SKM-1 treated with dmso at 0.1 percent for 144 hours (cell line): ENCODE data around the gene SNX21.
A peak's percentile ranks its signal among the peaks of the same experiment; 100 is the strongest.
"Not testable (repeated sequence)": the region's sequence is repeated elsewhere in the genome, so short reads cannot be mapped to it uniquely, and the experiment has no call there.

Source experiments
- DNase-seq: peaks from one replicate; lab custom pipeline; 2025; ENCODE audit not compliant: unreplicated experiment; lab: John Stamatoyannopoulos, UW

The SNX21 gene

DNA sequence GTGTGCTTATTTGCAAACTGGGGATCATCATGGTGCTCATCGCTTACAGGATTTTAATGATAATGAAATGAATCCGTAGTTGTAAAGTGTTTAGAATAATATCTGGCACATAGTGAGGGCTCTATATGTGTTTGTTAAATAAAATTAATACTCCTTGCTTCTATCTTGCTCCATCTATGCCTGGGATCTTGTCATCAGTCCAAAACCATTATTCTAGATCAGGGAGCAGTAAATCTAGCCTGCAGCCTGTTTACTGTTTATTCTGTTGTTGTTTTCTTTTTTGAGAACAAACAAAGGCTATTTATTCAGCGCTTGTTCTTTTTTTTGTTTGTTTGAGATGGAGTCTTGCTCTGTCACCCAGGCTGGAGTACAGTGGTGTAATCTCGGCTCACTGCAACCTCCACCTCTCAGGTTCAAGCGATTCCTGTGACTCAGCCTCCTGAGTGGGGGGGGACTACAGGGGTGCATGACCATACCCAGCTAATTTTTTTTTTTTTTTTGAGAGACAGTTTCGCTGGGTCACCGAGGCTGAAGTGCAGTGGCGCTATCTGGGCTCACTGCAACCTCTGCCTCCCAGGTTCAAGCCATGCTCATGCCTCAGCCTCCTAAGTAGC is 15.5 kb downstream of the SNX21 start:
- no peak for DNase-seq

DNA sequence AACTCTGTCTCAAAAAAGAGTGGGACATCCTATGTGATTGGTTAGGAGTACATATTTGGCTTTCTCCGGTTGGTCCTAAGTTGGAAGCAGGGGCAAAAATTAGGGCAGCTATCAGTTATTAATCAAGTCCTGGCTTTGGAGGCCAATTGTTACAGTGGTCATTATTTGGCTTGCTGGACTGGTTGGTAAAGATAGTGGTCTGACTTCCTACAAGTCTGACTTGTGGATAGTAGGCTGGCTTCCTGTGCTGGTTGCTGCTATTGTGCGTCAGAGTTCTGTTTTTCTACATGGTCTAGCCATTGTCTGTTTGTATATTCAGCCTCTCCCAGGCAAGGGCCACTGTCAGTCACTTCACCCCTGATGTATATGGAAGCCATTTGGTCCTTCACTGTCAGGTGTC is 16.6 kb downstream of the SNX21 start:
- no peak for DNase-seq

DNA sequence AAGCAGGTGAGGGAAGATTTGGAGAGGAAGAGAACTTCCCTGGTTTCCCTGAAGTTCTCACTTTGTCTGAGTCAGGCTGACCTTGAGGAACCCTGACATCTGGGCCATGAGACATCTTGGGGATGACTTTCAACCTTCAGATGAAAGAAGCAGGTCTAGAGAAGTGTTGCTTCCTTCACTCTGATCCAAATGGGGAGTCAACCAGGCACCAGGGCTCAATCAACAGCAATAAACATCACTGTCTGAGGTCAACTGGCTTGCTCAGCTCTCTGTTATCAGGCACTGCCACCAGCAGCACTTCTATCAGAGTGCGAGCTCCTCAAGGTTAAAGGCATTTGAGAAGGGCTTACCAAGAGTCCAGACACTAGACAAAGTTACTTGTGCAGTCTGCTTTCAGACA is 17.3 kb downstream of the SNX21 start:
- DNase-seq = no peak

DNA sequence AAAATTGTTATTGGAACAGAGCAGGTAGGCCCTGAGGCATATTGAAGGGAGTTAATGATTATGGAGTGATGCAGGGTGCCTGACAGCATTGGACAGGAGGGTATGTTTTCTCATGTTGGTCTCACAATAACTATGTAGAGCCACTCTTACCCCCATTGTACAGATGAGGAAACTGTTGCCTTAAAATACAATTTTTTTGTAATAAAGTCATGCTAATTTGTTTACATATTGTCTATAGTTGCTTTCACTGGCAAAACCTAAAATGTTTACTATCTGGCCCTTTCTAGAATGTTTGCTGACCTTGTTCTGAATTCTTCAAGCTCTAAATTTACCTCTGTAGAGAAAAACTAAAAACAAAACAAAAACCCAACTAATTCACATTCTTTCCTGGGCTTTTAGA is 17.9 kb downstream of the SNX21 start:
- DNase-seq = no peak

DNA sequence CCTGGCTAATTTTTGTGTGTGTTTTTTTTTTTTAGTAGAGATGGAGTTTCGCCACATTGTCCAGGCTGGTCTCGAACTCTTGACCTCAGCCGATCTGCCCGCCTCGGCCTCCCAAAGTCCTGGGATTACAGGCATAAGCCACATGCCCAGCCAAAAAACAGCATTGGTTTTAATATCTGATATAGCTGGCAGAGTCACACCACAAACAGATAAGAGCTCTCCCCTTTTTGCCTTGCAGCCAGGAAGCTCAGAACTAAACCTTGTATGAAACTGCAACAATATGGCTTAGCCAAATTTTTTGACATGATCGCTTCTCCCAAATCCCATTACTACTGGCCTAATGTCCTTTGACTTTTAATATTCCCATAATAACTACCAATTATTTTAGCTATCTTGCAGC is 18.7 kb downstream of the SNX21 start:
- no peak for DNase-seq

DNA sequence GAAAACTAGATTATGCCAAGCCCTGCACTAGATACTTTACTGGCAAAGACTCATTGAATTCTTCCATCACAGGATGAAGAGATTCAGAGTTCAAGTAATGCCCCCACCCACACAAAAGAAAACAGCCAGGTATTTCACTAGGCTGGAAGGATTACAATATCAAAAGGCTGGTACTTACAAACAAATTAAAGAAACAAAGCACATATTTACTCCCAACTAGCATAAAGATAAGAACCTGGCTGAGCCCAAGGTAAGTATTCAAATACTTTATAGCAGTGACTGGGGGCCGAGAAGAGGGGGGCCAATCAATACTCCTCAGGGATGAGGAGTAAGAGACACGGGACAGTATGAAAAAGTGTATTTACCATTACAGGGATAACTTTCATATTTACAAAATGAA is 19.9 kb downstream of the SNX21 start:
- DNase-seq = no peak

DNA sequence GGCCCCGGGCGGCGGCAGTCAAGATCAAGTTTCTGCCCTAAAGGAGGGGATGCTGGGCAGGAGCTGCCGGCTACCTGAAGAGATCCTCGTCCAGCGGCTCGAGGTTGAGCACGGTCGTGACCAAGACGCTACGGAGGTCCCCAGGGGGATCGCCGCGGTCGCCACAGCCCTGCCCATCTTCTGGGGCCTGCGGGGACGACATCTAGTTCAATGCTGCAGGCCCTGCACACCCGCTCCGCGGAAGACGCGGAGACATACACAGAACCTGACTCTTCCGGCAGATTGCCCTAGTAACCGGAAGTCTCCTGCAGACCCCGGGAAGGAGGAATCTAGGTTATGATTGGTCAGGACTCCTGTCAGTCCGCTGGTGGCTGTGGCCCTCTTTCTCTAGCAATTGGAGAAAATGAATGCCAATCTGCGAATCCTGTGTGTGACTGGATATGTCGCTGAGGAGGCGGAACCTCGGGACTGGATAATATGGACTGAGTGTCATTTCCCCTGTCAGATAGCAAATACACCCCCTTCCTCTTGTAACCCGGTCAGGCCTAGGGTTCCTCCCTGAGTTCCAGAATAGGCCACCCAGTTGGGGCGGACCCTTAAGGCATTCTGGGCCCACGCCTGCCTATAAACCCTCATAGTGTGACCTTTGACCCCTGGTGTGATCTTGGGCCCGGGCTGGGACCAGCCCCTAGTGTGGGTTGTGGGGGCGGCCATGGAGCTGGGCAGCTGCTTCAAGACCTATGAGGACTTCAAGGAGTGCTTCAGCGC is 23.7 kb downstream of the SNX21 start, which contains the start of the genes ACOT8 and ZSWIM3:
ACOT8 (minus strand) TSS at position 279 of the 768 bp plus-strand sequence; CDS start at position 202, 77 bp downstream.
ZSWIM3 (plus strand) TSS at position 501 of the 768 bp plus-strand sequence; CDS start at position 713, 212 bp downstream.
- DNase-seq = peak; percentile 98

DNA sequence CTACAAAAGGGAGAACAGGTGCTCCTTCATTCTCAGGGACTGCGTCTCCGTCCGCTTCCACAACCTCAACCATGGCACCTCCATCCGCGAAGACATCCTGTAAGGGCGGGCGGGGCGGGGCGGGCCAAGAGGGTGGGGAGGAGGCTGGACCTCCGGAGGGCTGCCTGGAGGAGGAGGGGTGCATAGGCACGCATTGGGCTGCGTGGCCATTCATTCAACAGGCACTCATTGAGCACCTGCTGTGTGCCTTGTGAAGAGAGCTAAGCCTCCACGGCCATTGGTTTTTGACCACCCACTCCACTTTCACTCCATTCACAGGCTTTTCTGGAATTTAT is 24.2 kb downstream of the SNX21 start:
- no peak for DNase-seq

DNA sequence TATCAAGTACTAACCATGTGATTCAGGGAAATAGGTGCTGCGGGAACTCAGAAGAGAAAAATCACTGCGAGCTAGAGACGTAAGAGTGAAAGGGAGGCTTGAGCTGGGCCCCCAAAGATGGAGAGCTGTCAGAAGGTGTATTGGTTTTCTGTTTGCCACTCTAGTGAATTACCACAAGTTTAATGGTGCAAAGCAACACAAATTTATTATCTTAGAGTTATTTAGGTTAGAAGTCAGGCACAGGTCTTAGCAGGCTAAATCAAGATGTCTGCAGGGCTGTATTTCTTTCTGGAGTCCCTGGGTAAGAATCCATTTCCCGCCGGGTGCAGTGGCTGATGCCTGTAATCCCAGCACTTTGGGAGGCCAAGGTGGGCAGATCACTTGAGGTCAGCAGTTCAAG is 26.3 kb downstream of the SNX21 start:
- no peak for DNase-seq

DNA sequence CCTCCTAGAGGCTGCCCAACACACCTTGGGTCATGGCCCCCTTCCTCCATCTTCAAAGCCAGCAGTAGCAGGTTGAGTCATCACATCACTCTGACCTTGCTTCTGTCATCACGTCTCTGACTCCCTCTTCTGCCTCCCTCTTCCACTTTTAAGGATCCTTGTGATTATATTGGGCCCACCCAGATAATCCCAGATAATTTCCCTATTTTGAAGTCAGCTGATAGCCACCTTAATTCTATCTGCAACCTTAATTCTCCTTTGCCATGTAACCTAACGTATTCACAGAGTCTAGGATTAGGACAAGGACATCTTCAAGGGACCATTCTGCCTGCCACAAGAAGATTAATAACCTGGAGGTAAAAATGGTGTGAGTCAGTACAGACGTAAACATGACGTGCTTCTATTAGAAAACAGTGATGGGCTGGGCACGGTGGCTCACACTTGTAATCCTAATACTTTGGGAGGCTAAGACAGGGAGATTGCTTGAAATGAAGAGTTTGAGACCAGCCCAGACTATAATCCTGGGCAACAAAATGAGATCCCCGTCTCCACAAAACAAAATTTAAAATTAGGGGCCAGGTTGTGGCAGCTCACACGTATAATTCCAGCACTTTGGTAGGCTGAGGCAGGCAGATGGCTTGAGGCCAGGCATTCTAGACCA is 27.1 kb downstream of the SNX21 start:
- DNase-seq = no peak

DNA sequence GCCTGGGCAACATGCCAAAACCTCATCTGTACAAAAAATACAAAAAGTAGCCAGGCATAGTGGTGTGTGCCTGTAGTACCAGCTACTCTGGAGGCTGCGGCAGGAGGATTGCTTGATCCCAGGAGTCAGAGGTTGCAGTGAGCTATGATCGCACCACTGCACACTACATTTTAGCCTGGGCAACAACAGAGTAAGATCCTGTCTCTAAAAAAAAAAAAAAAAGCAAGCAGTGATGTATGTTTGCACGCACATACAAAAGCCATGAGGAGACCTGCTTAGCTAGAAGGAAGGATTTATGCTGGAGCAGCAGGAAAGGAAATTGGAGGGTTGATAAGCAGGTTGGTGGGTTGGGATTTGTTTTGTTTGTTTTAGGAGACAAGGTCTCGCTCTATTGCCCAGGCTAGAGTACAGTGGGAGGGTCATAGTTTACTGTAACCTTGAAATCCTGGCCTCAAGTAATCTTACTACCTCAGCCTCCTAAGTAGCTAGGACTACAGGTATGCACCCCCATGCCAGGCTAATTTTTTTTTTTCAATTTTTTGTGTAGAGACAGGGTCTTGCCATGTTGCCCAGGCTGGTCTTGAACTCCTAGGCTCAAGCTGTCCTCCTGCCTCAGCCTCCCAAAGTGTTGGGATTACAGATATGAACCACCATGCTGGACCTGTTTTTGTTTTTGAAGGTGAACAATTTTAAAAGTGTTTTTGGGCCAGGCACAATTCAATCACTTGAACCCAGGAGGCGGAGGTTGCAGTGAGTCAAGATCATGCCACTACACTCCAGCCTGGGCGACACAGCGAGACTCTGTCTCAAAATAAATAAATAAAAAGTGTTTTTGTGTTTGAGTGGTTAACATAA is 27.8 kb downstream of the SNX21 start:
- no peak for DNase-seq

DNA sequence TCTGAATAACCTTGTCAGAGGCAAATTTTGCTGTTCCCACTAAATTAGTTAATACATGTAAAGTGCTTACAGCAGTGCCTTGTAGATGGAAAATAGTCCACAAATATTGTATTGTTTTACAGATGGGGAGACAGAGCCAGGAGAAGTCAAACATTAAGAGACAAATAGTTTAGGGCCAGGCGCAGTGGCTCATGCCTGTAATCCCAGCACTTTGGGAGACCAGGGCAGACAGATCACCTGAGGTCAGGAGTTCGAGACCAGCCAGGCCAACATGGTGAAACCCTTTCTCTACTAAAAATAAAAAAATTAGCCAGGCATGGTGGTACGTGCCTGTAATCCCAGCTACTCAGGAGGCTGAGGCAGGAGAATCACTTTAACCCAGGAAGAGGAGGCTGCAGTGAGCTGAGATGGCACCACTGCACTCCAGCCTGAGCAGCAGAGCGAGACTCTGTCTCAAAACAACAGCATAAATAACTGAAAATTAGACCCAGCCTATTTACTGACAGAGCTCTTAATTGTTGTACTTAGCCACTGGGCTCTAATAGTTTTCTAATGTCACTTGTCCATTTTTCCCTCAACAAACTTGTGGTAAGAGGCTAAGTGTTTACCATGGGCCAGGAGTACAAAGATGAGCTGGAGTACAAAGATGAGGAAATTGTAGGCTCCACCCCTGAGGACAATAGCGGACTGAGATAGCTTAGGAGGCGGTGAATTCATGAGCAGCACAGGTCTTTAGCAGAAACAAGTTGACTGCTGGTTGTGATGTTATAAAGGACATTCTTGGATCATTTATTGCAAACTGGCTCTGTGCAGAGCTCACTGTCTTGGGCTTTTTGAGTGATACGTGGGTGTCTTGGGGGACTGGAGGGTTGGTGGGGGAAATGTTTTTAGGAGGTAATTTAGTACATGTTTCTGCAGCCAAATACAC is 30.2 kb downstream of the SNX21 start:
- DNase-seq = no peak

DNA sequence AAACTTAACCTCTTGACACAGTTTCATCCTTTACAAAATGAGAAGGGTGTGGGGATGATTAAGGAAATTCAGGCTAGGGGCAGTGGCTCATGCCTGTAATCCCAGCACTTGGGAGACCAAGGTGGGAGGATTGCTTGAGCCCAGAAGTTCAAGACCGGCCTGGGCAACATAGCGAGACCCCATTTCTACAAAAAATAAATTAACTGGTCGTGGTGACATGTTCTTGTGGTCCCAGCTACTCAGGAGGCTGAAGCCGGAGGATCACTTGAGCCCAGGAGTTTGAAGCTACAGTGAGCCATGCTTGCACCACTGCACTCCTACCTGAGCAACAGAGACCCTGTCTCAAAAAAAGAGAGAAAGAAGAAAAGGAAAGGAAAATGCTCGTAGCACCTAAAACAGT is 32.9 kb downstream of the SNX21 start:
- no peak for DNase-seq

DNA sequence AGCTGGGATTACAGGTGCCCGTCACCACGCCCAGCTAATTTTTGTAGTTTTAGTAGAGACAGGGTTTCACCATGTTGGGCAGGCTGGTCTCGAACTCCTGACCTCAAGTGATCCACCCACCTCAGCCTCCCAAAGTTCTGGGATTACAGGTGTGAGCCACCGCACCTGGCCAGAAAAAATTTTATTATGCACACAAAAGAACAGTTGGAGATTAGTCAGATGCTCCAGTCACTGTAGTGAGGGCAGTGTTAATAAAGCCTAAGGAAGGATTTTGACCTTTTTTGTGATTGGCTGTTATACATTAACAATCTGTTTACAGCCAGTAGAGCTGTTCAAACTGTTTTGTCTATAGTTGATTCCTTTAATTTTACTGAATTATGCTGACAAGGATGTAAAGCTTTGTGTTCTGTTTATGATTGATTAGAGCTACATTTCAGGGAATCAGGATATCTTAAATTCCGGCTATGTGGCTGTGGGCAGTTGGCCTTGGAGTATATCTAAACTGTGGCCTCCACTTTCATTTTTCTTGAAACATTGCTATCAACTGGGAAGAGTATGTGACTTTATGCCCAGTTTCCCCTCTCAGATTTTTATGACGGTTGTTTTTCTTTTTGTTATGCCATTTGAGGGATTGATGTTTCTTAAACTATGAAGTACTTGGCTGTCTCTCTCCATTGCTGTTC is 33.7 kb downstream of the SNX21 start:
- no peak for DNase-seq

DNA sequence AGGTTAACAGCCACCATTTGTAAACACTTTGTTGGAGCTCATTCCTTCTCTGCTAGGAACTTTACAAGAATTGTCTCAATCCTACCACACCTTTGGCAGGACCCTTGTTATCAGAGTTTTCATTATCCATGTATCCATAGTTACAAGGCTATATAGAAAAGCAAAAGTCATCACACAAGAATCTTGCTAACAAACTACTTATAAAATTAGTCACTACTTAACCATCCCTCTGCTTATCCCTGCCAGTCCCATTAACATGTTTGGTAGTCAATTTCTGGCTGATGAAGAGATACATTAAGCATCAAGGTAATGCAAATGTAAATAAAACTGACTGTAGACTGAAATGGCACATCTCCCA is 34.2 kb downstream of the SNX21 start:
- no peak for DNase-seq

DNA sequence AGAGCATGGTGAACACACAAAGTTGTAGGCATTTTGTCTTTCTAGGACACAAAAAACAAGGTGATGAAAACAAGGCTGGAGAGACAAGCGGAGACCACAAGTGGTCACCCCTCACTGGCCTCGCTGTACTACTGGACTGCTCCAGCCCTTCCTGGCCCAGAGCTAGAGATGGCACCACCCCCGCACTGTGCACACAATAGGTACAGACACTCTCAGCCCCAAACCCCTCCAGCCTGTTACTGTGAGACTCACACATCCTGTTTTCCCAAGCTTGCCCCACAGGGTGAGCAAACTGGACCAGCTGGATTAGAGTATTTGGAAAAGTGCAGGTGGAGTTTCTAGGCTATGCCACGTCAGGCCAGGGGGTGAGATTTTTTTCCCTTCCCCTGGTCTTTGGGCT is 39.0 kb downstream of the SNX21 start:
- DNase-seq = no peak

DNA sequence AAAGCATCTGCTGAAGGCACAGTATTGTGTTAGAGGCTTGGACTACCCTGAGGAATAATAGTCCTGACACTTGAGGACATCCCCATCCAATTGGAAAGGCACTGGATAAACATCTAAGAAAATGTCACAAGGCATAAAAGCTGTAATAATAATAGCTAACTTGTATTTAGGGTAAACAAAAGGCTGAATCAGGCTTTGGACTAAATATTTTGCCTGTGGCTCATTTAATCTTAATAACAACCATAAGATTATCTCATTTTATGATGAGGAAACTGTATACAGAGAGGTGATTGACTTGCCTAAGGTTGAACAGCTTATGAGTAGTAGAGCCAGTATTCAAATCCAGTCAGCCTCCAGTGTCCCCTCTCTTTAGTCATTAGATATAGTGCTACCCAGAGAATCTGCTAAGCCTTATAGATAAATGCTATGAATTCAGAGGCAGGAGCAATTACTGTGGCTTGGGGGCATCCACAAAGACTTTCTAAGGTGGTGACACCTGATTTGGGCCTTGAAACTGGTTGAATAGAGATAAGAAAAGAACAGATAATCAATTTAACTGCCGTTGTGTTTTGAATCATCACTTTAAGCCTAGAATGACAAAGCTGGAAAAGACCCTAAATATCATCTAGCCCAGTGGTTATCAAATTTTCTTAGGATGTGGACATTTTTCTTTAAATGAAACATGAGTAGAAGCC is 40.0 kb downstream of the SNX21 start:
- DNase-seq = no peak

DNA sequence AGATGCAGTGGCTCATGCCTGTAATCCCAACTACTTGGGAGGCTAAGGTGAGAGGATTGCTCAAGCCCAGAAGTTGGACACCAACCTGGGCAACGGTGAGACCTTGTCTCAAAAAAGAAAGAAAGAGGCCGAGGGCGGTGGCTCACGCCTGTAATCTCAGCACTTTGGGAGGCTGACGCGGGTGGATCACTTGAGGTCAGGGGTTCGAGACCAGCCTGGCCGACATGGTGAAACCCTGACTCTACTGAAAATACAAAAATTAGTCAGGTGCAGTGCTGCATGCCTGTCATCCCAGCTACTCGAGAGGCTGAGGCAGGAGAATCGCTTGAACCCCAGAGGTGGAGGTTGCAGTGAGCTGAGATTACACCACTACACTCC is 40.5 kb downstream of the SNX21 start:
- DNase-seq = not testable (repeated sequence)

DNA sequence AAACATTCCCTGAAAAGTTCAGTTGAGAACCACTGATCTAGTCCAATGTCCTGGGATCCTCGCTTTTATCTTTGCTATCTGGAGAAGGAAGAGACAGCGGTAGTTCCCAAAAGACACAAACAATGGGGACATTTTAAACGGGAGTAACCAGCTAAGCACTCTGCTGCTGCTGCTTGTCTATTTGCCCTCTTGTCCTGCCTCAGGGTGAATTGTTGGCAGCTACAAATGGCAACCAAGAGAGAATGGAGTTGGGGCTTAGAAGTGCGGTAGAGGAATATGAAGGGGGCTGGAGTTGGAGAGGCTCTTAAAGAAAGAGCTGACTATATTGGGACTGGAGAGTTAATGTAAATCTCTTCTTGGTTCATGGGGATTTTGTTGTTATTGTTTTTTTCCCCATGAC is 41.0 kb downstream of the SNX21 start:
- DNase-seq = no peak
